ENCODE data around the gene SYNDIG1.

Gene SYNDIG1

DNA sequence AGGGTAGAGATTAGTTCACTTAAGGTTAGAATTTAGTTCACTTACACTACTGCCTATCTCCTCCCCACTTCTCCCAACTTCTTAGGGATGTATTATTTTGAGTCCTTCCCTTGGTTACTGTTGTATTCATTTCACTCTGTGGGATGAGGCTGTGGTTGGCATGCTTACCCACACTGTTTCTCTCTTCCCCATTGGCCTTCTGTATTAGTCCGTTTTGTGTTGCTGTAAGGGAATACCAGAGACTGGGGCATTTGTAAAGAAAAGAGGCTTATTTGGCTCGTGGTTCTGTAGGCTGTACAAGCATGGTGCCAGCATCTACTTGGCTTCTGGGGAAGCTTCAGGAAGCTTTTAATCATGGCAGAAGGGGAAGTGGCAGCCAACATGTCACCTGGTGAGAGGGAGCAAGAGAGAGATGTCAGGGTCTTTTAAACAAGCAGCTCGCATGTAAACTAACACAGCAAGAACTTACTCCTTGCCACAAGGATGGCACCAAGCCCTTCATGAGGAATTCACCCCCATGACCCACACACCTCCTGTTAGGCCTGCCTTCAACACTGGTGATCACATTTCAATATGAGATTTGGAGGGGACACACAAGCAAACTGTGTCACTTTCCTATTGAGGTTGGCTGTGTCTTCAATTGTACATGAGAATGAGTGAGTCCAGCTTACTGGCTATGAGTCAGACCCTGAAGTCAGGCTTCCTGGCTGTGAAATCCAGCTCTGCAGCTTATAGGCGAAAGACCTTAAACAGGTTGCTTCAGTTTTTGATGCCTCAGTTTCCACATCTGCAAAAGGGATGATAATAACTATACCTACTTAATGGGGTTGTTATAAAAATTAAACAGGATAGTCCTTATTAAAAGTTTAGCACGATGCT is 53.3 kb downstream of the SYNDIG1 start:
- peak; percentile 23; the same call in 1 of the 3 replicates for ATAC-seq (ENCODE audit: low read depth)
- DNase-seq (ENCODE audit: low spot score): no peak

DNA sequence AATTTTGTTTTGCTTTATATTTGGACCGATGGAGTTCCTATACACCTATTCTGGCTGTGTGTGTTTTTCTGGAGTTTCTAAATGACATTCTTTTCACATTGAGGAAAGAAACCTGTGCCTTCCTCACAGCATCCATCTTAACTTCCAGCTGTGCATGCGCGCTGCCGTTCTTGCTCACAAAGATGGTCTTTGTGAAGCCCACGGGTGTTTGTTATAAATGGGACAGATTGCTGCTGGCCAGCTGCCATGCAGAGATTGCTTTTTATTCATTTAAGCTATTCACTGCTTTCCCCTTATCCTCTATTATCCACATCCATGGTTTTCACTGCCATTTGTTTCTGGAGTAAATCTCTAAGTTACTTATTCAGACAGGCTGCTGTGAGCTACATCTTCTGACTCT is 54.2 kb downstream of the SYNDIG1 start:
- DNase-seq (ENCODE audit: low spot score) (no peak), ATAC-seq (ENCODE audit: low read depth) (no peak)
- no peaks in the 10 kb centered on the region for H3K9me3 ChIP-seq (ENCODE audit: severe bottlenecking)
- H3K27me3 ChIP-seq (ENCODE audit: insufficient read depth, poor library complexity, severe bottlenecking): peaks cover 17% of the 10 kb centered on the region
- TF ChIP-seq, protein P1, sequence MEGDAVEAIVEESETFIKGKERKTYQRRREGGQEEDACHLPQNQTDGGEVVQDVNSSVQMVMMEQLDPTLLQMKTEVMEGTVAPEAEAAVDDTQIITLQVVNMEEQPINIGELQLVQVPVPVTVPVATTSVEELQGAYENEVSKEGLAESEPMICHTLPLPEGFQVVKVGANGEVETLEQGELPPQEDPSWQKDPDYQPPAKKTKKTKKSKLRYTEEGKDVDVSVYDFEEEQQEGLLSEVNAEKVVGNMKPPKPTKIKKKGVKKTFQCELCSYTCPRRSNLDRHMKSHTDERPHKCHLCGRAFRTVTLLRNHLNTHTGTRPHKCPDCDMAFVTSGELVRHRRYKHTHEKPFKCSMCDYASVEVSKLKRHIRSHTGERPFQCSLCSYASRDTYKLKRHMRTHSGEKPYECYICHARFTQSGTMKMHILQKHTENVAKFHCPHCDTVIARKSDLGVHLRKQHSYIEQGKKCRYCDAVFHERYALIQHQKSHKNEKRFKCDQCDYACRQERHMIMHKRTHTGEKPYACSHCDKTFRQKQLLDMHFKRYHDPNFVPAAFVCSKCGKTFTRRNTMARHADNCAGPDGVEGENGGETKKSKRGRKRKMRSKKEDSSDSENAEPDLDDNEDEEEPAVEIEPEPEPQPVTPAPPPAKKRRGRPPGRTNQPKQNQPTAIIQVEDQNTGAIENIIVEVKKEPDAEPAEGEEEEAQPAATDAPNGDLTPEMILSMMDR (IDR thresholded peaks at IDR 0.05; ENCODE audit: poor library complexity, severe bottlenecking): no peak
- no peaks in the 10 kb centered on the region for H3K36me3 ChIP-seq (ENCODE audit: low read depth)
- no peak overlapping the region for H3K27ac ChIP-seq (ENCODE audit: poor library complexity, severe bottlenecking)
- H3K4me3 ChIP-seq (ENCODE audit: severe bottlenecking): no peak overlapping the region
- H3K4me1 ChIP-seq (ENCODE audit: insufficient read depth, poor library complexity, severe bottlenecking): no peaks in the 10 kb centered on the region

More for the DNA sequence above, 53.3 kb downstream of the SYNDIG1 start:
- H3K27ac ChIP-seq (ENCODE audit: poor library complexity, severe bottlenecking): no peak overlapping the region
- peaks cover 17% of the 10 kb centered on the region for H3K27me3 ChIP-seq (ENCODE audit: insufficient read depth, poor library complexity, severe bottlenecking)
- no peaks in the 10 kb centered on the region for H3K9me3 ChIP-seq (ENCODE audit: severe bottlenecking)
- no peaks in the 10 kb centered on the region for H3K4me1 ChIP-seq (ENCODE audit: insufficient read depth, poor library complexity, severe bottlenecking)
- TF ChIP-seq, protein P1 (IDR thresholded peaks at IDR 0.05; ENCODE audit: poor library complexity, severe bottlenecking): no peak
- no peak overlapping the region for H3K4me3 ChIP-seq (ENCODE audit: severe bottlenecking)
- H3K36me3 ChIP-seq (ENCODE audit: low read depth): no peaks in the 10 kb centered on the region

DNA sequence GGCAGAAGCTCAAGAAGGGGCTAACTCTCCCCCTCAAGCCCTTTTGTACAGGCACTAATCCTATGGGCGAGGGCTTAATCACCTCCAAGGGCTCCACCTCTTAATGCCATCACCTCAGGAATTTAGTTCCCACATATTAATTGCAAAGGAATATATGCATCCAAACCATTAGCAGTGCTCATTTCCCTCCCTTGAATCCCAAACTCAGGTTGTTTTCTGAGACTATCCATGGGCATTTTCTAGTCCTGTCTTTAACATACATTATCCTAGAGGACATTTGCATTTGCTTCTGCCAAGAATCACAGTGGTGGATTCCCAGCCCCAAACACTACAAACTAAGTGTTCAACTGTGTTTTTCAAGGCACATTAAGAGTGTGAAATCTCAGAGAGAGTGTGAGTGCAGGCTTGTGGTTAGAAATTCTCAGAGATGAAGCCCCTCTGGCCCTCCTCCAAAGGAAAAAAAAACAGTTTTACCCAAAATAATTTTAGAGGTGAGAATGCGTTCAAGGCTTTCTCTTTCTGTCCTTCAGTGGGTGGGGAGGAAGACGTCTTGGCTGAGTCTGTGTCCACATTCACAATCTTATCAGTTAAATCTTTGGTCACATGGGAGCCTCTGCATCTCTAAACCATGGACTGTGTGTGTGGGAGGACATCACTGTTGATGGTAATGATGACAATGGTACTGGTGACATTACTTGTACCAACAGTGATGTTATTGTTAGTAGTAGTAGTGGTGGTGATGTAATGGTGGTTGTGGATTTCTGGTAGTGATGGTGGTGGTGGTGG is 59.3 kb downstream of the SYNDIG1 start:
- H3K4me1 ChIP-seq (ENCODE audit: insufficient read depth, poor library complexity, severe bottlenecking): no peaks in the 10 kb centered on the region
- no peak overlapping the region for H3K27ac ChIP-seq (ENCODE audit: poor library complexity, severe bottlenecking)
- no peaks in the 10 kb centered on the region for H3K36me3 ChIP-seq (ENCODE audit: low read depth)
- H3K27me3 ChIP-seq (ENCODE audit: insufficient read depth, poor library complexity, severe bottlenecking): peaks cover 15% of the 10 kb centered on the region
- ATAC-seq (ENCODE audit: low read depth) (no peak), DNase-seq (ENCODE audit: low spot score) (no peak)
- TF ChIP-seq, protein P1 (IDR thresholded peaks at IDR 0.05; ENCODE audit: poor library complexity, severe bottlenecking): no peak
- H3K9me3 ChIP-seq (ENCODE audit: severe bottlenecking): peaks cover 2% of the 10 kb centered on the region
- H3K4me3 ChIP-seq (ENCODE audit: severe bottlenecking): no peak overlapping the region

DNA sequence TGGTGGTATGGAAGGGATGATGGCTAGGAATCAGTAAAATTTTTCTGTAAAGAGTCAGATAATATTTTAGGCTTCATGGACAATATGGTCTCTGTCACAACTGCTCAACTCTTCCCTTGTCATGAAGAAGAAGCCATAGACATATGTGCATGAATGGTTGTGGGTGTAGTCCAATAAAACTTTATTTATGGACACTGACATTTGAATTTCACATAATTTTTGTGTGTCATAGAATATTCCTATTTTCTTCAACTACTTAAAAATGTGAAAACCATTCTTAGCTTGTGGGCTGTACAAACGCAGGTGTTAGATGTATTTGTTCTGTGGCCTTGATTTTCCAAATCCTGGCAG is 59.9 kb downstream of the SYNDIG1 start:
- Histone ChIP-seq H3K27ac (ENCODE audit: poor library complexity, severe bottlenecking) (no peak overlapping the region), H3K9me3 (ENCODE audit: severe bottlenecking) (peaks cover 2% of the 10 kb centered on the region), H3K36me3 (ENCODE audit: low read depth) (no peaks in the 10 kb centered on the region), H3K27me3 (ENCODE audit: insufficient read depth, poor library complexity, severe bottlenecking) (peaks cover 12% of the 10 kb centered on the region), H3K4me3 (ENCODE audit: severe bottlenecking) (no peak overlapping the region), H3K4me1 (ENCODE audit: insufficient read depth, poor library complexity, severe bottlenecking) (no peaks in the 10 kb centered on the region)
- ATAC-seq (ENCODE audit: low read depth): no peak
- DNase-seq (ENCODE audit: low spot score): no peak
- TF ChIP-seq, protein P1 (IDR thresholded peaks at IDR 0.05; ENCODE audit: poor library complexity, severe bottlenecking): no peak

Measured in RWPE2 (cell line).